ENCODE results near the gene DNASE1L1.

Gene DNASE1L1

GRCh38 chrX:154369449-154370299 is 39.4 kb downstream of the DNASE1L1 start (continued):
- TF ChIP-seq, protein P1, sequence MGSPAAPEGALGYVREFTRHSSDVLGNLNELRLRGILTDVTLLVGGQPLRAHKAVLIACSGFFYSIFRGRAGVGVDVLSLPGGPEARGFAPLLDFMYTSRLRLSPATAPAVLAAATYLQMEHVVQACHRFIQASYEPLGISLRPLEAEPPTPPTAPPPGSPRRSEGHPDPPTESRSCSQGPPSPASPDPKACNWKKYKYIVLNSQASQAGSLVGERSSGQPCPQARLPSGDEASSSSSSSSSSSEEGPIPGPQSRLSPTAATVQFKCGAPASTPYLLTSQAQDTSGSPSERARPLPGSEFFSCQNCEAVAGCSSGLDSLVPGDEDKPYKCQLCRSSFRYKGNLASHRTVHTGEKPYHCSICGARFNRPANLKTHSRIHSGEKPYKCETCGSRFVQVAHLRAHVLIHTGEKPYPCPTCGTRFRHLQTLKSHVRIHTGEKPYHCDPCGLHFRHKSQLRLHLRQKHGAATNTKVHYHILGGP (tag by site-specific recombination; IDR thresholded peaks at IDR 0.05) = no peak
- no peak for TF ChIP-seq ZSCAN5A (tag by site-specific recombination; IDR thresholded peaks at IDR 0.05)
- TF ChIP-seq, protein P2, sequence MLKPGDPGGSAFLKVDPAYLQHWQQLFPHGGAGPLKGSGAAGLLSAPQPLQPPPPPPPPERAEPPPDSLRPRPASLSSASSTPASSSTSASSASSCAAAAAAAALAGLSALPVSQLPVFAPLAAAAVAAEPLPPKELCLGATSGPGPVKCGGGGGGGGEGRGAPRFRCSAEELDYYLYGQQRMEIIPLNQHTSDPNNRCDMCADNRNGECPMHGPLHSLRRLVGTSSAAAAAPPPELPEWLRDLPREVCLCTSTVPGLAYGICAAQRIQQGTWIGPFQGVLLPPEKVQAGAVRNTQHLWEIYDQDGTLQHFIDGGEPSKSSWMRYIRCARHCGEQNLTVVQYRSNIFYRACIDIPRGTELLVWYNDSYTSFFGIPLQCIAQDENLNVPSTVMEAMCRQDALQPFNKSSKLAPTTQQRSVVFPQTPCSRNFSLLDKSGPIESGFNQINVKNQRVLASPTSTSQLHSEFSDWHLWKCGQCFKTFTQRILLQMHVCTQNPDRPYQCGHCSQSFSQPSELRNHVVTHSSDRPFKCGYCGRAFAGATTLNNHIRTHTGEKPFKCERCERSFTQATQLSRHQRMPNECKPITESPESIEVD (tag by site-specific recombination; IDR thresholded peaks at IDR 0.05) = no peak
- TF ChIP-seq EGR2 (tag by site-specific recombination; IDR thresholded peaks at IDR 0.05; ENCODE audit: low read depth) = peak; percentile 30; the same call in 1 of the 2 replicates
- TF ChIP-seq SCRT2 (tag by site-specific recombination; IDR thresholded peaks at IDR 0.05) = no peak
- TF ChIP-seq OSR2 (tag by site-specific recombination; IDR thresholded peaks at IDR 0.05) = no peak
- TF ChIP-seq ZNF654 (tag by site-specific recombination; IDR thresholded peaks at IDR 0.05; ENCODE audit: low read depth) = no peak
- TF ChIP-seq GLI2 (tag by site-specific recombination; IDR thresholded peaks at IDR 0.05; ENCODE audit: borderline replicate concordance, low read depth) = no peak
- no peak for TF ChIP-seq PRDM4 (tag by site-specific recombination; IDR thresholded peaks at IDR 0.05)
- no peak for TF ChIP-seq ZNF324 (tag by site-specific recombination; IDR thresholded peaks at IDR 0.05)
- TF ChIP-seq ZNF473 (tag by site-specific recombination; IDR thresholded peaks at IDR 0.05) = no peak
- TF ChIP-seq, protein P3, sequence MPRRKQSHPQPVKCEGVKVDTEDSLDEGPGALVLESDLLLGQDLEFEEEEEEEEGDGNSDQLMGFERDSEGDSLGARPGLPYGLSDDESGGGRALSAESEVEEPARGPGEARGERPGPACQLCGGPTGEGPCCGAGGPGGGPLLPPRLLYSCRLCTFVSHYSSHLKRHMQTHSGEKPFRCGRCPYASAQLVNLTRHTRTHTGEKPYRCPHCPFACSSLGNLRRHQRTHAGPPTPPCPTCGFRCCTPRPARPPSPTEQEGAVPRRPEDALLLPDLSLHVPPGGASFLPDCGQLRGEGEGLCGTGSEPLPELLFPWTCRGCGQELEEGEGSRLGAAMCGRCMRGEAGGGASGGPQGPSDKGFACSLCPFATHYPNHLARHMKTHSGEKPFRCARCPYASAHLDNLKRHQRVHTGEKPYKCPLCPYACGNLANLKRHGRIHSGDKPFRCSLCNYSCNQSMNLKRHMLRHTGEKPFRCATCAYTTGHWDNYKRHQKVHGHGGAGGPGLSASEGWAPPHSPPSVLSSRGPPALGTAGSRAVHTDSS (tag by site-specific recombination; IDR thresholded peaks at IDR 0.05) = no peak
- TF ChIP-seq ZNF610 (tag by site-specific recombination; IDR thresholded peaks at IDR 0.05; ENCODE audit: borderline replicate concordance) = no peak
- no peak for TF ChIP-seq HOXC10 (CRISPR knock-in tag; IDR thresholded peaks at IDR 0.05)
- TF ChIP-seq ZNF624 (tag by site-specific recombination; IDR thresholded peaks at IDR 0.05) = no peak
- TF ChIP-seq, protein P4, sequence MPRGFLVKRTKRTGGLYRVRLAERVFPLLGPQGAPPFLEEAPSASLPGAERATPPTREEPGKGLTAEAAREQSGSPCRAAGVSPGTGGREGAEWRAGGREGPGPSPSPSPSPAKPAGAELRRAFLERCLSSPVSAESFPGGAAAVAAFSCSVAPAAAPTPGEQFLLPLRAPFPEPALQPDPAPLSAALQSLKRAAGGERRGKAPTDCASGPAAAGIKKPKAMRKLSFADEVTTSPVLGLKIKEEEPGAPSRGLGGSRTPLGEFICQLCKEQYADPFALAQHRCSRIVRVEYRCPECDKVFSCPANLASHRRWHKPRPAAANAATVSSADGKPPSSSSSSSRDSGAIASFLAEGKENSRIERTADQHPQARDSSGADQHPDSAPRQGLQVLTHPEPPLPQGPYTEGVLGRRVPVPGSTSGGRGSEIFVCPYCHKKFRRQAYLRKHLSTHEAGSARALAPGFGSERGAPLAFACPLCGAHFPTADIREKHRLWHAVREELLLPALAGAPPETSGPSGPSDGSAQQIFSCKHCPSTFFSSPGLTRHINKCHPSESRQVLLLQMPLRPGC (tag by site-specific recombination; IDR thresholded peaks at IDR 0.05) = no peak
- TF ChIP-seq KLF1 (tag by site-specific recombination; IDR thresholded peaks at IDR 0.05) = peak; percentile 88
- no peak for TF ChIP-seq ZNF202 (tag by site-specific recombination; IDR thresholded peaks at IDR 0.05; ENCODE audit: borderline replicate concordance)
- no peak for TF ChIP-seq ZNF433 (tag by site-specific recombination; IDR thresholded peaks at IDR 0.05; ENCODE audit: low read depth)
- no peak for TF ChIP-seq ZNF132 (tag by site-specific recombination; IDR thresholded peaks at IDR 0.05; ENCODE audit: borderline replicate concordance)
- no peak for TF ChIP-seq MEIS1 (CRISPR knock-in tag; IDR thresholded peaks at IDR 0.05; ENCODE audit: borderline replicate concordance)
- TF ChIP-seq ZNF777 (tag by site-specific recombination; IDR thresholded peaks at IDR 0.05; ENCODE audit: borderline replicate concordance) = no peak
- TF ChIP-seq ZNF155 (tag by site-specific recombination; IDR thresholded peaks at IDR 0.05) = no peak
- TF ChIP-seq KLF8 (tag by site-specific recombination; IDR thresholded peaks at IDR 0.05) = no peak; the same call in 1 of the 2 replicates
- TF ChIP-seq ZNF354C (tag by site-specific recombination; IDR thresholded peaks at IDR 0.05; ENCODE audit: borderline replicate concordance, low read depth) = no peak
- no peak for TF ChIP-seq ZNF157 (tag by site-specific recombination; IDR thresholded peaks at IDR 0.05)
- peak; percentile 75 for TF ChIP-seq ZFHX2 (tag by site-specific recombination; conservative IDR thresholded peaks at IDR 0.05)

All from HEK293 (cell line).